GM18526 (cell line): ENCODE data around the gene DOCK10.

Source experiments
- POLR2A ChIP-seq: IDR thresholded peaks from 3 replicates; pipeline ENCODE4 v1.6.1; 2011; ENCODE audit not compliant: insufficient read length; ENCODE audit errors: extremely low read depth

The DOCK10 gene

GRCh38 chr2:224930990-224931389, 111.3 kb downstream of the DOCK10 start:
- no peak for TF ChIP-seq POLR2A

- no peak for TF ChIP-seq POLR2A
Observed at GRCh38 chr2:224930124-224930523, 112.1 kb downstream of the DOCK10 start.

- no peak for TF ChIP-seq POLR2A
Observed at GRCh38 chr2:224929512-224929911, 112.8 kb downstream of the DOCK10 start.

DNA sequence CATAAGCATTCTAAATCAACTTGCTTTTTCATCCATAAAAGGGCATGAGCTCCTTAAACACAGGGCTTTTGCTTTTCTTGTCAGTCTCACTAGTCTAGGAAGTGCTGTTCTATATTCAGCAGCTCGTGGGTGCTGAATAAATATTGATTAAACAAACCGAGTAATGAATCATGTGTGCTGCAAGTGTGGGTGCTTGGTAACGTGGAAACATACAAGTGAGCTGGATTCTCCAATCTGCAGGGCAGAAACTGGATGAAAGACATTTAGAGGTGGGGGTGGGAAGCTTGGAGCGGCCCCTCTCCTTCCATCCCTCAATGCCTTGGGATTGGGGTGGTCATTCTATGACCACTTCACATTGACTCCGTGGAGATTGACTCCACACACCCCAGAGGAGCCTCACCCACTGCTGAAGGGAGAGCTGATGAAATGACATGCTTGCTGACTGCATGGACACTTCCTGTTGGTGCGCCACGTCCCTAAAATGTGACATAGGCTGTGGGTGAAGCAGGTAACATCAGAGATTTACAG, 114.6 kb downstream of the DOCK10 start:
- TF ChIP-seq POLR2A, result no peak

- TF ChIP-seq POLR2A, result no peak
Observed at GRCh38 chr2:224927011-224927410, 115.3 kb downstream of the DOCK10 start.

DNA sequence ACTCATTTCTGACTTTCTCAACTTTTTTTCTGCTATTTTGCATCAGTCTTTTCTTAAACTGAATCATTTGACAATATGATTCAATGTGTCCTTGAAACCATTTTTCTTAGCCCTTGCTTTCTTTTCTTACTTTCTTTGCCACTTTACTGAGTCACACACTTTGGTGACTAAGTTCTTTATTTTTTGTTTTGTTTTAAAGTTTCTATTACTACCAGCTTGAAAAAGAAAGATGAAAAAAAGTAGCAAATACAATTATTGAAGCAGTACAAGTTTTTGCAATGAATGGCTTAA, 116.5 kb downstream of the DOCK10 start:
- no peak for TF ChIP-seq POLR2A

DNA sequence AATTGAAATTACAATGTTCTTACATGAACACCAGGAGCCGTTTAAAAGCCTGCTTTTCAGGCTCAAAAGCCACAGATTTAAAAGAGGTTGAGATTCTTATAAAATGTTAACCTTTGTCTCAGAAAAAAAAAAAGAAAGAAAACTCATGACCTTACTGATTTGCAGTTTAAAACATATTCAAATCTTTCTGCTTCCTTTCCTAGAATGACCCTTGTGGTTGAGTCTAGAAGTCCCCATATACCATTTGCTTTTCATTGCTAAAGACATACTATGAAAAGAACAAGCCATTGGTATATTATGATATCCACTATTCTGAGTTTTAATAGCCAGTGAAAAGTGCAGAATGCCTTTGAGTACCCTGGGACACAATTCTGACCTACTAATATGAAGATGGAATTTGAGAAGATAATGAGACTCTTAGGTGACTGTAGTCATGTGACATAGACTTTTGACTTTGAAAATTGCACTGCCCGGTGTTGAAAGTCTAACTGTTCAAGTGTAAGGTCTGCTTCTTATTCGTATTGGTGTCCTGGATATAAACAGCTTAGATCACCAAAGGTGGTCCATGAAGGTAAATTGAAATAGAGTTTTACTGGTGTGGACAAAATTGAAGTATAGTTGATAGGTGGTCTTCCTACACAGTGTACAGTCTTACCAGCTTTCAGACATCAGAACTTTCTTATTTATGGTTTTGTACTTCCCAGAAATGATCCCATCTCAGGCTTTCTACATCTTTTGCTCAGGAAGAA, 117.0 kb downstream of the DOCK10 start:
- no peak for TF ChIP-seq POLR2A

- no peak for TF ChIP-seq POLR2A
Observed at GRCh38 chr2:224924631-224925030, 117.6 kb downstream of the DOCK10 start.

DNA sequence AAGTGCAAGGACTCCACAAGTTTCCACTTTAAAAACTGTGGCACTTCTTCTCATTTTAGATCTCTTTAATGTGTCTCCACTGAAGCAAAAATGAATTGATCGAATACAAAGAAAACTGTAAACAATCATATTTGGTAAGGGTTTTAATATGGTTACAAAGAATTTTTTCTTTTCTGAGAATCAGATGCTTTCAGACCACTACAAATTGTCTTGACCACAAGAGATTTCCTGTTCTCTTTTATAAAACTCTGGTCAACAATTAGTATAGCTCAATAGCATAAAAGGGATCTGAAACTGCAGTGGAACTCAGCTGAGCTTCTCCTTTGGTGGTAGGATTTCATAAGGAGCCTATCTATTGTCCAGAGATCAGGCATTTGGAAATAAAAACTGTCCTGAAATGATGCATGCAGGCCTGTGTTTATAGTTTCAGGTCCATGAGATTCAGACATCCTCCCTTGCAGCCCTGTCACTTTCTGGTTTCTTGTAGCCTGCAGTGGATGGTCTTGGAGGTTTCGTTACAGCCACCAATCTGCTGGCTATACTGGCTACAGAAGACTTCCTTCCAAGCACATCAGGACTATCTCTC, 120.0 kb downstream of the DOCK10 start:
- no peak for TF ChIP-seq POLR2A

DNA sequence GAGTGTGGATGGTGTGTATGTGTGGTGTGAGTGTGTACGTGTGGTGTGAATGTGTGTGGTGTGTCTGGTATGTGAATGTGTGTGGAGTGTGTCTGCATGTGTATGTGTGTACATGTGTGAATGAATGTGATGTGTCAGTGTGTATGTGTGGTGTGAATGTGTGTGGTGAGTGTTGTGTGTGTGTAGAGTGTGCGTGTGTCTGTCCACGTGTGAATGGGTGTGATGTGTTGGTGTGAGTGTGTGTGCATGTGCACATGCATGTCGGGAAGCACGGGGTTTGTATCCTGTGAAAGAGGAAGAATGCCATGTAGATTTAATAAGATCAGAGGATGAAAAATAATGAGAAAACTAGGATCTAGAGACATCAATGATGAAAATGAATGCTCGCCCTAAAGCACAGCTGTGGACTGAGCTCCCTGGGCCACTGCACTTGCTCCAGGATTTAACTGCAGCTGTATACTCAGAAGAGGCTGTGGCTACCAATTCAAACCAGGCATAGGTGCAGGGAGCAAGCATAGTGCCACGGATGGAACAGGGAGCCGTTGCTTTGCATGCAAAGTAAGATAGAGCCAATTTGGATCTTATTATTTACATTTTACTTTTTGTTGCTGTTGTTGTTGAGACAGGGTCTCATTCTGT, 122.7 kb downstream of the DOCK10 start:
- no peak for TF ChIP-seq POLR2A

DNA sequence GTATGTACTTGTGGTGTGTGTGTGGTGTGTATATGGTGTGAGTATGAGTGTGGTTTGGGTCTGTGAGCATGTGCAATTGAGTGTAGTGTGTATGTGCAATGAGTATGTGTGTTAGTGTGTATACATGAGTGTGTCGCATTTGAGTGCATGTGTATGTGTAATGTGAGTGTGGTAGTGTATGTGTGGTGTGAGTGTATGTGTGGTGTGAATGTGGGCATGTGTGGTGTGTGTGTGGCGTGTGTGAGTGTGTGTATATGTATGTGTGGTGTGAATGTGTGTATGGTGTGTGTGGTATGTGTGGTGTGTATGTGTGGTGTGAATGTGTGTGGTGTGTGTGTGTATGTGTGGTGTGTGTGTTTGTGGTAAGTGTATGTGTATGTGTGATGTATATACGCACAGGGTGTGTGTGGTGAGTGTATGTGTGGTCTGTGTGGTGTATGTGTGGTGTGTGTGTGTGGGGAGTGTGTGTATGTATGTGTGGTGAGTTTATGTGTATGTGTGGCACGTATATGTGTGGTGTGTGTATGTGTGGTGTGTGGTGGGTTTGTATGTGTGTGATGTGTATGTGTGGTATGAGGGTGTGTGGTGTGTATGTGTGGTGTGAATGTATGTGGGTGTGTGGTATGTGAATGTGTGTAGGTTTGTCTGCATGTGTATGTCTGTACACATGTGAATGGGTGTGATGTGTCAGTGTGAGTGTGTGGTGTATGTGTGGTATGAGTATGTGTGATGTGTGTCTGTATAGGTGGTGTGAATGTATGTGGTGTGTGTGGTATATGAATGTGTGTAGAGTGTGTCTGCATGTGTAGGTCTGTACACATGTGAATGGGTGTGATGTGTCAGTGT, 123.4 kb downstream of the DOCK10 start:
- TF ChIP-seq POLR2A, result no peak

DNA sequence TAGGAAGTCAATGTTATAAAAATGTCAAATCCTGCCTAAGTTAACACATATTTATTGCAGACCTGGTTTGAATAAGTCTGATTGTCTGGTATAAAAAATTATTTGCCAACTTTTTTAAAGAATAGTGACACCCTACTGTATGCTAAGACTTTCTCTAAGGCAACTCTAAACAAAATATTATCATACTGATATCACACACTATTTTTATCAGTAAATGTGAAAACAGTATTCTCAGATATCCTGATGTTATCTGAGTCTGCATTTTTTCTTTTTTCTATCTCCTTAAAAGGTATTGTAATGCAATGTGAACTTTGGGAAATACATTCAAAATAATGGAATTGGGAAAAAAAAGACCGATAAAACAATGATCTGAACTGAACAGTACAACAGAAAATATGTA, 127.1 kb downstream of the DOCK10 start:
- no peak for TF ChIP-seq POLR2A

GRCh38 chr2:224910574-224910925, 131.7 kb downstream of the DOCK10 start:
- no peak for TF ChIP-seq POLR2A

GRCh38 chr2:224909885-224910573, 132.2 kb downstream of the DOCK10 start:
- no peak for TF ChIP-seq POLR2A

- TF ChIP-seq POLR2A, result no peak
Observed at GRCh38 chr2:224908818-224909217, 133.4 kb downstream of the DOCK10 start.
